HUES6 (cell line): ENCODE data around the gene CEACAM5.
"Not testable (repeated sequence)": the region's sequence is repeated elsewhere in the genome, so short reads cannot be mapped to it uniquely, and the experiment has no call there.

Source experiments
- H3K27ac ChIP-seq: 2 replicates; pipeline ENCODE4 v1.7.0; 2013; ENCODE audit warnings: low read depth, mild to moderate bottlenecking, low read length, inconsistent platforms
- H3K27me3 ChIP-seq: 2 replicates; pipeline ENCODE4 v1.6.1; 2013; ENCODE audit warnings: low read length; ENCODE audit not compliant: control insufficient read depth, insufficient read depth
- H3K36me3 ChIP-seq: 2 replicates; pipeline ENCODE4 v1.6.1; 2013; ENCODE audit warnings: low read length; ENCODE audit not compliant: control insufficient read depth, insufficient read depth
- H3K4me1 ChIP-seq: 2 replicates; pipeline ENCODE4 v1.6.1; 2013; ENCODE audit warnings: low read length; ENCODE audit not compliant: control insufficient read depth, insufficient read depth
- H3K4me3 ChIP-seq: 2 replicates; pipeline ENCODE4 v1.5.1; 2013; ENCODE audit warnings: low read depth, low read length
- H3K9ac ChIP-seq: one replicate; pipeline ENCODE4 v1.6.1; 2013; ENCODE audit warnings: mild to moderate bottlenecking, low read length
- H3K9me3 ChIP-seq: 2 replicates; pipeline ENCODE4 v1.6.1; 2013; ENCODE audit warnings: low read depth, low read length; ENCODE audit not compliant: control insufficient read depth, insufficient read depth

The CEACAM5 gene

GRCh38 chr19:41700381-41701195 lies 7.8 kb upstream of the CEACAM5 start:
- H3K36me3 ChIP-seq, result no peaks in the 10 kb centered on the region
- H3K27me3 ChIP-seq, result peaks cover 39% of the 10 kb centered on the region
- no peak overlapping the region for H3K27ac ChIP-seq
- H3K9ac ChIP-seq, result no peak overlapping the region
- H3K9me3 ChIP-seq, result no peaks in the 10 kb centered on the region
- no peak overlapping the region for H3K4me3 ChIP-seq
- no peaks in the 10 kb centered on the region for H3K4me1 ChIP-seq

DNA sequence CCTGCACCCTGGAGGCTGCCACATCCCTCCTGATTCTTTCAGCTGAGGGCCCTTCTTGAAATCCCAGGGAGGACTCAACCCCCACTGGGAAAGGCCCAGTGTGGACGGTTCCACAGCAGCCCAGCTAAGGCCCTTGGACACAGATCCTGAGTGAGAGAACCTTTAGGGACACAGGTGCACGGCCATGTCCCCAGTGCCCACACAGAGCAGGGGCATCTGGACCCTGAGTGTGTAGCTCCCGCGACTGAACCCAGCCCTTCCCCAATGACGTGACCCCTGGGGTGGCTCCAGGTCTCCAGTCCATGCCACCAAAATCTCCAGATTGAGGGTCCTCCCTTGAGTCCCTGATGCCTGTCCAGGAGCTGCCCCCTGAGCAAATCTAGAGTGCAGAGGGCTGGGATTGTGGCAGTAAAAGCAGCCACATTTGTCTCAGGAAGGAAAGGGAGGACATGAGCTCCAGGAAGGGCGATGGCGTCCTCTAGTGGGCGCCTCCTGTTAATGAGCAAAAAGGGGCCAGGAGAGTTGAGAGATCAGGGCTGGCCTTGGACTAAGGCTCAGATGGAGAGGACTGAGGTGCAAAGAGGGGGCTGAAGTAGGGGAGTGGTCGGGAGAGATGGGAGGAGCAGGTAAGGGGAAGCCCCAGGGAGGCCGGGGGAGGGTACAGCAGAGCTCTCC lies 6.9 kb upstream of the CEACAM5 start:
- Histone ChIP-seq H3K27ac (no peak overlapping the region), H3K27me3 (peaks cover 45% of the 10 kb centered on the region), H3K4me3 (no peak overlapping the region), H3K4me1 (no peaks in the 10 kb centered on the region), H3K9me3 (no peaks in the 10 kb centered on the region), H3K36me3 (no peaks in the 10 kb centered on the region), H3K9ac (no peak overlapping the region)

DNA sequence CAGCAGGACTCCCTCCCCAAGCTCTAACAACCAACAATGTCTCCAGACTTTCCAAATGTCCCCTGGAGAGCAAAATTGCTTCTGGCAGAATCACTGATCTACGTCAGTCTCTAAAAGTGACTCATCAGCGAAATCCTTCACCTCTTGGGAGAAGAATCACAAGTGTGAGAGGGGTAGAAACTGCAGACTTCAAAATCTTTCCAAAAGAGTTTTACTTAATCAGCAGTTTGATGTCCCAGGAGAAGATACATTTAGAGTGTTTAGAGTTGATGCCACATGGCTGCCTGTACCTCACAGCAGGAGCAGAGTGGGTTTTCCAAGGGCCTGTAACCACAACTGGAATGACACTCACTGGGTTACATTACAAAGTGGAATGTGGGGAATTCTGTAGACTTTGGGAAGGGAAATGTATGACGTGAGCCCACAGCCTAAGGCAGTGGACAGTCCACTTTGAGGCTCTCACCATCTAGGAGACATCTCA lies 6.2 kb upstream of the CEACAM5 start:
- Histone ChIP-seq H3K9ac (no peak overlapping the region), H3K9me3 (no peaks in the 10 kb centered on the region), H3K36me3 (no peaks in the 10 kb centered on the region), H3K27ac (no peak overlapping the region), H3K4me1 (no peaks in the 10 kb centered on the region), H3K4me3 (no peak overlapping the region), H3K27me3 (peaks cover 45% of the 10 kb centered on the region)

DNA sequence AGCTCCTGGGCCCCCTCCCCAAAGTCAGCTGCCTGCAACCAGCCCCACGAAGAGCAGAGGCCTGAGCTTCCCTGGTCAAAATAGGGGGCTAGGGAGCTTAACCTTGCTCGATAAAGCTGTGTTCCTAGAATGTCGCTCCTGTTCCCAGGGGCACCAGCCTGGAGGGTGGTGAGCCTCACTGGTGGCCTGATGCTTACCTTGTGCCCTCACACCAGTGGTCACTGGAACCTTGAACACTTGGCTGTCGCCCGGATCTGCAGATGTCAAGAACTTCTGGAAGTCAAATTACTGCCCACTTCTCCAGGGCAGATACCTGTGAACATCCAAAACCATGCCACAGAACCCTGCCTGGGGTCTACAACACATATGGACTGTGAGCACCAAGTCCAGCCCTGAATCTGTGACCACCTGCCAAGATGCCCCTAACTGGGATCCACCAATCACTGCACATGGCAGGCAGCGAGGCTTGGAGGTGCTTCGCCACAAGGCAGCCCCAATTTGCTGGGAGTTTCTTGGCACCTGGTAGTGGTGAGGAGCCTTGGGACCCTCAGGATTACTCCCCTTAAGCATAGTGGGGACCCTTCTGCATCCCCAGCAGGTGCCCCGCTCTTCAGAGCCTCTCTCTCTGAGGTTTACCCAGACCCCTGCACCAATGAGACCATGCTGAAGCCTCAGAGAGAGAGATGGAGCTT lies 4.7 kb upstream of the CEACAM5 start:
- Histone ChIP-seq H3K27ac (no peak overlapping the region), H3K27me3 (peaks cover 35% of the 10 kb centered on the region), H3K9me3 (no peaks in the 10 kb centered on the region), H3K4me3 (no peak overlapping the region), H3K9ac (no peak overlapping the region), H3K4me1 (no peaks in the 10 kb centered on the region), H3K36me3 (no peaks in the 10 kb centered on the region)

DNA sequence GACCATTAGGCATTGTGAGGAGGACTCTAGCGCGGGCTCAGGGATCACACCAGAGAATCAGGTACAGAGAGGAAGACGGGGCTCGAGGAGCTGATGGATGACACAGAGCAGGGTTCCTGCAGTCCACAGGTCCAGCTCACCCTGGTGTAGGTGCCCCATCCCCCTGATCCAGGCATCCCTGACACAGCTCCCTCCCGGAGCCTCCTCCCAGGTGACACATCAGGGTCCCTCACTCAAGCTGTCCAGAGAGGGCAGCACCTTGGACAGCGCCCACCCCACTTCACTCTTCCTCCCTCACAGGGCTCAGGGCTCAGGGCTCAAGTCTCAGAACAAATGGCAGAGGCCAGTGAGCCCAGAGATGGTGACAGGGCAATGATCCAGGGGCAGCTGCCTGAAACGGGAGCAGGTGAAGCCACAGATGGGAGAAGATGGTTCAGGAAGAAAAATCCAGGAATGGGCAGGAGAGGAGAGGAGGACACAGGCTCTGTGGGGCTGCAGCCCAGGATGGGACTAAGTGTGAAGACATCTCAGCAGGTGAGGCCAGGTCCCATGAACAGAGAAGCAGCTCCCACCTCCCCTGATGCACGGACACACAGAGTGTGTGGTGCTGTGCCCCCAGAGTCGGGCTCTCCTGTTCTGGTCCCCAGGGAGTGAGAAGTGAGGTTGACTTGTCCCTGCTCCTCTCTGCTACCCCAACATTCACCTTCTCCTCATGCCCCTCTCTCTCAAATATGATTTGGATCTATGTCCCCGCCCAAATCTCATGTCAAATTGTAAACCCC lies 2.8 kb upstream of the CEACAM5 start:
- Histone ChIP-seq H3K27me3 (peaks cover 39% of the 10 kb centered on the region), H3K9ac (no peak overlapping the region)

DNA sequence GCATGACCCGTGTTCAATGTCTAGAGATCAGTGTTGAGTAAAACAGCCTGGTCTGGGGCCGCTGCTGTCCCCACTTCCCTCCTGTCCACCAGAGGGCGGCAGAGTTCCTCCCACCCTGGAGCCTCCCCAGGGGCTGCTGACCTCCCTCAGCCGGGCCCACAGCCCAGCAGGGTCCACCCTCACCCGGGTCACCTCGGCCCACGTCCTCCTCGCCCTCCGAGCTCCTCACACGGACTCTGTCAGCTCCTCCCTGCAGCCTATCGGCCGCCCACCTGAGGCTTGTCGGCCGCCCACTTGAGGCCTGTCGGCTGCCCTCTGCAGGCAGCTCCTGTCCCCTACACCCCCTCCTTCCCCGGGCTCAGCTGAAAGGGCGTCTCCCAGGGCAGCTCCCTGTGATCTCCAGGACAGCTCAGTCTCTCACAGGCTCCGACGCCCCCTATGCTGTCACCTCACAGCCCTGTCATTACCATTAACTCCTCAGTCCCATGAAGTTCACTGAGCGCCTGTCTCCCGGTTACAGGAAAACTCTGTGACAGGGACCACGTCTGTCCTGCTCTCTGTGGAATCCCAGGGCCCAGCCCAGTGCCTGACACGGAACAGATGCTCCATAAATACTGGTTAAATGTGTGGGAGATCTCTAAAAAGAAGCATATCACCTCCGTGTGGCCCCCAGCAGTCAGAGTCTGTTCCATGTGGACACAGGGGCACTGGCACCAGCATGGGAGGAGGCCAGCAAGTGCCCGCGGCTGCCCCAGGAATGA lies 1.5 kb upstream of the CEACAM5 start:
- no peak overlapping the region for H3K27ac ChIP-seq
- peaks cover 46% of the 10 kb centered on the region for H3K27me3 ChIP-seq

More for the DNA sequence above, 2.8 kb upstream of the CEACAM5 start:
- H3K36me3 ChIP-seq, result no peaks in the 10 kb centered on the region
- H3K4me1 ChIP-seq, result no peaks in the 10 kb centered on the region
- H3K9me3 ChIP-seq, result no peaks in the 10 kb centered on the region
- H3K27ac ChIP-seq, result no peak overlapping the region
- H3K4me3 ChIP-seq, result no peak overlapping the region

GRCh38 chr19:41707502-41707812 lies 969 bp upstream of the CEACAM5 start:
- H3K4me3 ChIP-seq, result no peak overlapping the region
- H3K4me1 ChIP-seq, result no peaks in the 10 kb centered on the region
- H3K9ac ChIP-seq, result no peak overlapping the region
- no peaks in the 10 kb centered on the region for H3K9me3 ChIP-seq
- no peaks in the 10 kb centered on the region for H3K36me3 ChIP-seq
- no peak overlapping the region for H3K27ac ChIP-seq
- H3K27me3 ChIP-seq, result peaks cover 51% of the 10 kb centered on the region

More for the DNA sequence above, 1.5 kb upstream of the CEACAM5 start:
- peak overlapping the region; percentile 61 for H3K4me3 ChIP-seq
- H3K4me1 ChIP-seq, result no peaks in the 10 kb centered on the region
- H3K36me3 ChIP-seq, result no peaks in the 10 kb centered on the region
- H3K9me3 ChIP-seq, result no peaks in the 10 kb centered on the region
- no peak overlapping the region for H3K9ac ChIP-seq

DNA sequence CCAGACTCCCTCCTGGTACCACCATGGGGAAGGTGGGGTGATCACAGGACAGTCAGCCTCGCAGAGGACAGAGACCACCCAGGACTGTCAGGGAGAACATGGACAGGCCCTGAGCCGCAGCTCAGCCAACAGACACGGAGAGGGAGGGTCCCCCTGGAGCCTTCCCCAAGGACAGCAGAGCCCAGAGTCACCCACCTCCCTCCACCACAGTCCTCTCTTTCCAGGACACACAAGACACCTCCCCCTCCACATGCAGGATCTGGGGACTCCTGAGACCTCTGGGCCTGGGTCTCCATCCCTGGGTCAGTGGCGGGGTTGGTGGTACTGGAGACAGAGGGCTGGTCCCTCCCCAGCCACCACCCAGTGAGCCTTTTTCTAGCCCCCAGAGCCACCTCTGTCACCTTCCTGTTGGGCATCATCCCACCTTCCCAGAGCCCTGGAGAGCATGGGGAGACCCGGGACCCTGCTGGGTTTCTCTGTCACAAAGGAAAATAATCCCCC lies 505 bp upstream of the CEACAM5 start:
- Histone ChIP-seq H3K36me3 (no peaks in the 10 kb centered on the region), H3K4me1 (no peaks in the 10 kb centered on the region), H3K4me3 (no peak overlapping the region), H3K27ac (no peak overlapping the region), H3K27me3 (peaks cover 54% of the 10 kb centered on the region), H3K9me3 (no peaks in the 10 kb centered on the region), H3K9ac (no peak overlapping the region)

GRCh38 chr19:41709516-41709915 lies 1.1 kb downstream of the CEACAM5 start:
- not testable (repeated sequence) for H3K4me3 ChIP-seq, H3K9ac ChIP-seq, H3K36me3 ChIP-seq, H3K9me3 ChIP-seq, H3K27ac ChIP-seq, H3K4me1 ChIP-seq
- H3K27me3 ChIP-seq, result peaks cover 56% of the 10 kb centered on the region
